ENCODE measurements around the gene CRPPA.

Gene CRPPA

DNA sequence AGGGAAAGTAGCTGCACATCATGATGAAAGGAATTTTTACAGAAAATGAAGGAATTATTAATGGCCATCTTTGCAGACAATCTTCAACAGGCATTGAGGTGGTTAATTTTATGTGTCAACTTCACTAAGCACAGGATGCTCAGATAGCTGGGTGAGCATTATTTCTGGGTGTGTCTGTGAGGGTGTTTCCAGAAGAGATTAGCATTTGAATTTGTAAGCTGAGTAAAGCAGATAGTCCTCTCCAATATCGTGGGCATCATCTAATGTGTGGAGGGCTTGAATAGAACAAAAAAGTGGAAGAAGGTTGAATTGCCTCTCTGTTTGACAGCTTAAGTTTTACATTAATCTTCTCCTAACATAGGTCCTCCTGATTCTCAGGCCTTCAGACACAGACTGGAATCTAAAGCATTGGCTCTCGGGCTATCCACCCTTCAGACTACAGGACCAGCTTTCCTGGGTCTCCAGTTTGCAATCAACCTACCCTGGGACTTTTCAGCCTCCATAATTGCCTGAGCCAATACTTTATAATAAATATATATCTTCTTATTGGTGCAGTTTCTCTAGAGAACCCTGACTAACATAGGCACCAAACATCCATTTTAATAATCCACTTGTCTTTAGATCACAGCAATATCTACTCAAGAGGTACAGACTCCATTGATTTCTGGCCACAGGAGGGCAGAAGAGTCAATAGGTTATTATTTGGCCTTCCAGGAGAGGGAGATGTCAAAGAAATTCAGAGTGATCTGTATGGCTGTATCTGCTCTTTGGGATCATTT is 10.5 kb upstream of the CRPPA start:
- TF ChIP-seq SIN3A (IDR thresholded peaks at IDR 0.05; ENCODE audit: borderline replicate concordance, insufficient read depth, low read length) (no peak), FOXP2 (optimal IDR thresholded peaks at IDR 0.05; ENCODE audit: borderline replicate concordance, extremely low read depth, extremely low read length, insufficient read depth) (no peak), TAF1 (IDR thresholded peaks at IDR 0.05; ENCODE audit: borderline replicate concordance, insufficient read depth, low read length) (no peak), POLR2AphosphoS5 (IDR thresholded peaks at IDR 0.05; ENCODE audit: low read depth, low read length) (no peak)
- TF ChIP-seq, protein P1, sequence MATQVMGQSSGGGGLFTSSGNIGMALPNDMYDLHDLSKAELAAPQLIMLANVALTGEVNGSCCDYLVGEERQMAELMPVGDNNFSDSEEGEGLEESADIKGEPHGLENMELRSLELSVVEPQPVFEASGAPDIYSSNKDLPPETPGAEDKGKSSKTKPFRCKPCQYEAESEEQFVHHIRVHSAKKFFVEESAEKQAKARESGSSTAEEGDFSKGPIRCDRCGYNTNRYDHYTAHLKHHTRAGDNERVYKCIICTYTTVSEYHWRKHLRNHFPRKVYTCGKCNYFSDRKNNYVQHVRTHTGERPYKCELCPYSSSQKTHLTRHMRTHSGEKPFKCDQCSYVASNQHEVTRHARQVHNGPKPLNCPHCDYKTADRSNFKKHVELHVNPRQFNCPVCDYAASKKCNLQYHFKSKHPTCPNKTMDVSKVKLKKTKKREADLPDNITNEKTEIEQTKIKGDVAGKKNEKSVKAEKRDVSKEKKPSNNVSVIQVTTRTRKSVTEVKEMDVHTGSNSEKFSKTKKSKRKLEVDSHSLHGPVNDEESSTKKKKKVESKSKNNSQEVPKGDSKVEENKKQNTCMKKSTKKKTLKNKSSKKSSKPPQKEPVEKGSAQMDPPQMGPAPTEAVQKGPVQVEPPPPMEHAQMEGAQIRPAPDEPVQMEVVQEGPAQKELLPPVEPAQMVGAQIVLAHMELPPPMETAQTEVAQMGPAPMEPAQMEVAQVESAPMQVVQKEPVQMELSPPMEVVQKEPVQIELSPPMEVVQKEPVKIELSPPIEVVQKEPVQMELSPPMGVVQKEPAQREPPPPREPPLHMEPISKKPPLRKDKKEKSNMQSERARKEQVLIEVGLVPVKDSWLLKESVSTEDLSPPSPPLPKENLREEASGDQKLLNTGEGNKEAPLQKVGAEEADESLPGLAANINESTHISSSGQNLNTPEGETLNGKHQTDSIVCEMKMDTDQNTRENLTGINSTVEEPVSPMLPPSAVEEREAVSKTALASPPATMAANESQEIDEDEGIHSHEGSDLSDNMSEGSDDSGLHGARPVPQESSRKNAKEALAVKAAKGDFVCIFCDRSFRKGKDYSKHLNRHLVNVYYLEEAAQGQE (IDR thresholded peaks at IDR 0.05; ENCODE audit: insufficient read depth in 1 of 2, low read depth in 2 of 2, low read length in 2 of 2): no peak

DNA sequence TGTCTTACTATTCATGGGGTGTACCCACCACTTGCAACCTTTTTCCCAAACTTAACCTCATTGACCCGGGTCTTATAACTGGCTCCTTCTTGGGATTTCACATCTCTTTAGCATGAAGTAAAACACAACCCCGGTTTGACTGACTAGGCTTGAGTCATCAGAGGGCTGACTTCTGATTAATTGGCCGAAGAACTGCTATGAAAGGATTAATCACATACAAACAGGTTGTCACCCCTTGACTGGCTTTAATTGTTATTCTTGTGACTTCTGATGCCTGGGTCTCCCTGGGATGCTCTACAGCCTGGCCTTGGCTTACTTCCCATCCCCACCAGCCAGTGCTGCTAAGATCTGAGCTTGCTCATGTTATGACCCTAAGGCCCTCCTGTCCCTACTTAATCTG is 8.8 kb upstream of the CRPPA start:
- no peak for TF ChIP-seq SIN3A (IDR thresholded peaks at IDR 0.05; ENCODE audit: borderline replicate concordance, insufficient read depth, low read length)
- no peak for TF ChIP-seq FOXP2 (optimal IDR thresholded peaks at IDR 0.05; ENCODE audit: borderline replicate concordance, extremely low read depth, extremely low read length, insufficient read depth)
- TF ChIP-seq POLR2AphosphoS5 (IDR thresholded peaks at IDR 0.05; ENCODE audit: low read depth, low read length): no peak

DNA sequence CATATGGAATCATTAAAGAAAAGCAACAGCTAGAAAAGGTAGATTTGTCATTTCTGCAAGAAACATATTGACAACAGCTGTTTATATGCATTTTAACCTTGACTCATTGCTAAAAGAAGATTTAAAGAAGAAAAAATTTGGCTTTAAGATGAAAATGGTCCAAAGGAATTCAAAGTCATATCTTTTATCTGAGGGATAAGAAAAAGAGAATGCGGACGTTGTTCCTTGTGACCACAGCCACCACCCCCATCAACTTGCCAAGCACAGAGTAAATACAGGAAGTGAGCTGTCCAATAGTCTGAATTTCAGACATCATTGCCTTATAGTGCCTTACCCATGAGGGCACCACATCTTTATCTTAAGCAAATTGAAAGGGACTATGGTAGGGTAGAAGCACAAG is 7.3 kb upstream of the CRPPA start:
- no peak for TF ChIP-seq SIN3A (IDR thresholded peaks at IDR 0.05; ENCODE audit: borderline replicate concordance, insufficient read depth, low read length)
- TF ChIP-seq, protein P1 (IDR thresholded peaks at IDR 0.05; ENCODE audit: insufficient read depth in 1 of 2, low read depth in 2 of 2, low read length in 2 of 2): peak in 1 of 2 experiments; percentile 59; a peak in 1 of 4 replicates

DNA sequence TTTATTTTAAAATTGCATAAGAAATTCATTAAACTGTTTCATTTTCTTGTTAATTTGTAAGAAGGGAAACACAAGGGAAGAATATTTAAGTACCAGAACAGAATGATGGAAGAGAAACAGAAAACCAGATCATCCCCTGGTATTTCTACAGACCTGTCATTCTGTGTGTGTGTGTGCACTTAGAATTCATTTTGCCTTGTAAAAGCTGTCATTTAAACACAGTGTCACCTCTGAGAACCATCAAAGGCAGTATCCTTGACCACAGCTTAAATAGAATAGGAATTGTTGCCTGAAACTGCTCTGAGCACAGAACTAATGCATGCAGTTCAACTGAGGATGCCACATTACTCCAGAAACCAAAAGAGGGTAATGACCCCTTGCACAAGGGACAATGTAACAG is 6.8 kb upstream of the CRPPA start:
- TF ChIP-seq SIN3A (IDR thresholded peaks at IDR 0.05; ENCODE audit: borderline replicate concordance, insufficient read depth, low read length) (no peak), FOXP2 (optimal IDR thresholded peaks at IDR 0.05; ENCODE audit: borderline replicate concordance, extremely low read depth, extremely low read length, insufficient read depth) (no peak), TAF1 (IDR thresholded peaks at IDR 0.05; ENCODE audit: borderline replicate concordance, insufficient read depth, low read length) (no peak), POLR2AphosphoS5 (IDR thresholded peaks at IDR 0.05; ENCODE audit: low read depth, low read length) (no peak)
- TF ChIP-seq, protein P1 (IDR thresholded peaks at IDR 0.05; ENCODE audit: insufficient read depth in 1 of 2, low read depth in 2 of 2, low read length in 2 of 2): no peak

DNA sequence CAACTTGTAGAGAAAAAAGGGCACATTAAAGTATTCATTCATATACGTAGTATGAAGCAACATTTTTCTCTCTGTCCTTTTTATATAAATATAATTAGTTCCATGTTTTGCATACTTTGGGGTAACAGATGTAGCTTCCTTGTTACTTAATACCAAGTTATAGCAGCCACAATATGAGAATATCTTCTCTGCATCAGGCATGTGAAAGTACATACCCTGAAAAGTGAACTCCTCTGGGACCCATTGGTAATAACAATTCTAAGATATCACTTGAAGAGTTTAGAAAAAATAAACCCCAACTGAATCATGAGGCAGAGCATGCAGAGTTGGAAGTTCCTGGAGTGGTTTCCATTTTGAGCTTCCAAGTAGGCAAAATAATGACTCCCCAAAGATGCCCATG is 2.4 kb upstream of the CRPPA start:
- TF ChIP-seq SIN3A (IDR thresholded peaks at IDR 0.05; ENCODE audit: borderline replicate concordance, insufficient read depth, low read length) (no peak), TAF1 (IDR thresholded peaks at IDR 0.05; ENCODE audit: borderline replicate concordance, insufficient read depth, low read length) (no peak), FOXP2 (optimal IDR thresholded peaks at IDR 0.05; ENCODE audit: borderline replicate concordance, extremely low read depth, extremely low read length, insufficient read depth) (no peak), POLR2AphosphoS5 (IDR thresholded peaks at IDR 0.05; ENCODE audit: low read depth, low read length) (no peak)
- TF ChIP-seq, protein P1 (IDR thresholded peaks at IDR 0.05; ENCODE audit: insufficient read depth in 1 of 2, low read depth in 2 of 2, low read length in 2 of 2): no peak
